Measurements from ENCODE around the gene PCDHGB4.

GRCh38 chr5:141431286-141431685 is 43.8 kb downstream of the PCDHGB4 start:
- TF ChIP-seq CTCF (IDR thresholded peaks at IDR 0.05; ENCODE audit: borderline replicate concordance, extremely low read depth, low read length, poor library complexity, severe bottlenecking), result no peak
- TF ChIP-seq EZH2 (IDR thresholded peaks at IDR 0.05; ENCODE audit: borderline replicate concordance, low read depth, low read length, severe bottlenecking), result no peak

Measured in DND-41 (cell line).